ENCODE results near the gene HSD3B7.

Gene HSD3B7

GRCh38 chr16:30956601-30957455, 28.2 kb upstream of the HSD3B7 start (continued):
- TF ChIP-seq ZNF398 (tag by site-specific recombination; IDR thresholded peaks at IDR 0.05) (peak; percentile 10; the same call in 1 of the 2 replicates), ZNF324 (tag by site-specific recombination; IDR thresholded peaks at IDR 0.05) (no peak), ZSCAN4 (tag by site-specific recombination; IDR thresholded peaks at IDR 0.05) (peak; percentile 16; the same call in 1 of the 2 replicates), ZNF639 (tag by site-specific recombination; IDR thresholded peaks at IDR 0.05) (no peak), ZNF223 (tag by site-specific recombination; IDR thresholded peaks at IDR 0.05) (no peak), SP7 (tag by site-specific recombination; IDR thresholded peaks at IDR 0.05) (peak; percentile 81), ZNF114 (tag by site-specific recombination; IDR thresholded peaks at IDR 0.05) (no peak)

- ChIA-PET POLR2A (interaction anchor here (0.6 to 0.9 kb wide), 2 partner anchors 9 to 15 kb away, joined by 3 read pairs; partner anchors contain the start of gene ORAI3), CTCF (interaction anchor here (0.6 to 2.1 kb wide), 3 partner anchors 13 to 204 kb away, joined by 4 to 8 read pairs (median 5); no protein-coding TSS in a partner anchor)
- Histone ChIP-seq H3K9me3 (ENCODE audit: control insufficient read depth, insufficient read depth, low read depth, low read length) (no peaks in the 10 kb centered on the region), H3K4me1 (ENCODE audit: control insufficient read depth, insufficient read depth, low read length) (peaks cover 2% of the 10 kb centered on the region; the same call in 1 of the 2 replicates), H3K27ac (ENCODE audit: extremely low read depth, low read depth, low read length) (peak within 1 kb of the TSS; percentile 96), H3K36me3 (ENCODE audit: control insufficient read depth in 2 of 2, insufficient read depth in 1 of 2, low read length in 2 of 2) (peaks cover 35 to 42% of the 10 kb centered on the region in 2 experiments), H3K4me3 (ENCODE audit: low read depth, low read length) (peak within 1 kb of the TSS; percentile 90)
- TF ChIP-seq ZNF48 (tag by site-specific recombination; IDR thresholded peaks at IDR 0.05) (no peak), ZNF37A (tag by site-specific recombination; IDR thresholded peaks at IDR 0.05) (no peak), ZNF19 (tag by site-specific recombination; IDR thresholded peaks at IDR 0.05; ENCODE audit: low read depth) (0 out of 2 replicates have a peak, but pooled peaks have one; percentile 19), ZNF341 (tag by site-specific recombination; IDR thresholded peaks at IDR 0.05; ENCODE audit: low read depth) (peak; percentile 63), ZNF561 (tag by site-specific recombination; IDR thresholded peaks at IDR 0.05; ENCODE audit: borderline replicate concordance) (peak; percentile 98), GLIS1 (tag by site-specific recombination; IDR thresholded peaks at IDR 0.05) (peak; percentile 95), ZNF580 (tag by site-specific recombination; IDR thresholded peaks at IDR 0.05) (peak; percentile 99), SALL2 (tag by site-specific recombination; IDR thresholded peaks at IDR 0.05; ENCODE audit: borderline replicate concordance) (peak; percentile 87; the same call in 1 of the 2 replicates), ZNF701 (tag by site-specific recombination; IDR thresholded peaks at IDR 0.05) (peak; percentile 54; the same call in 1 of the 2 replicates), ZNF16 (tag by site-specific recombination; IDR thresholded peaks at IDR 0.05; ENCODE audit: low read depth) (no peak), ZNF169 (tag by site-specific recombination; IDR thresholded peaks at IDR 0.05) (no peak), ZNF629 (tag by site-specific recombination; IDR thresholded peaks at IDR 0.05) (peak; percentile 89), IKZF3 (tag by site-specific recombination; IDR thresholded peaks at IDR 0.05) (0 out of 2 replicates have a peak, but pooled peaks have one; percentile 3), ZBTB48 (tag by site-specific recombination; IDR thresholded peaks at IDR 0.05) (peak; percentile 65; the same call in 1 of the 2 replicates), ZXDB (tag by site-specific recombination; IDR thresholded peaks at IDR 0.05) (peak; percentile 97), YY2 (tag by site-specific recombination; IDR thresholded peaks at IDR 0.05) (peak; percentile 93), ZNF366 (tag by site-specific recombination; conservative IDR thresholded peaks at IDR 0.05) (peak; percentile 68), ZFHX2 (tag by site-specific recombination; conservative IDR thresholded peaks at IDR 0.05) (peak; percentile 45), MZF1 (tag by site-specific recombination; IDR thresholded peaks at IDR 0.05; ENCODE audit: borderline replicate concordance) (no peak; the same call in 1 of the 2 replicates), ZBTB21 (tag by site-specific recombination; IDR thresholded peaks at IDR 0.05) (no peak; the same call in none of the 2 replicates), ZNF785 (tag by site-specific recombination; IDR thresholded peaks at IDR 0.05) (peak; percentile 90; the same call in 1 of the 2 replicates), ZNF677 (tag by site-specific recombination; IDR thresholded peaks at IDR 0.05) (0 out of 2 replicates have a peak, but pooled peaks have one; percentile 52)
Observed at GRCh38 chr16:30957456-30958174, 27.4 kb upstream of the HSD3B7 start, which contains the start of gene SETD1A. Gene SETD1A (plus strand): TSS chr16:30957754. CDS start chr16:30958732, 978 bp downstream.
